NCI-H748 (cell line): ENCODE results near the gene SURF4.
A peak's percentile ranks its signal among the peaks of the same experiment; 100 is the strongest.

Experiments
- DNase-seq: peaks from one replicate; lab custom pipeline; 2025; ENCODE audit not compliant: unreplicated experiment; lab: John Stamatoyannopoulos, UW

The SURF4 gene

DNA sequence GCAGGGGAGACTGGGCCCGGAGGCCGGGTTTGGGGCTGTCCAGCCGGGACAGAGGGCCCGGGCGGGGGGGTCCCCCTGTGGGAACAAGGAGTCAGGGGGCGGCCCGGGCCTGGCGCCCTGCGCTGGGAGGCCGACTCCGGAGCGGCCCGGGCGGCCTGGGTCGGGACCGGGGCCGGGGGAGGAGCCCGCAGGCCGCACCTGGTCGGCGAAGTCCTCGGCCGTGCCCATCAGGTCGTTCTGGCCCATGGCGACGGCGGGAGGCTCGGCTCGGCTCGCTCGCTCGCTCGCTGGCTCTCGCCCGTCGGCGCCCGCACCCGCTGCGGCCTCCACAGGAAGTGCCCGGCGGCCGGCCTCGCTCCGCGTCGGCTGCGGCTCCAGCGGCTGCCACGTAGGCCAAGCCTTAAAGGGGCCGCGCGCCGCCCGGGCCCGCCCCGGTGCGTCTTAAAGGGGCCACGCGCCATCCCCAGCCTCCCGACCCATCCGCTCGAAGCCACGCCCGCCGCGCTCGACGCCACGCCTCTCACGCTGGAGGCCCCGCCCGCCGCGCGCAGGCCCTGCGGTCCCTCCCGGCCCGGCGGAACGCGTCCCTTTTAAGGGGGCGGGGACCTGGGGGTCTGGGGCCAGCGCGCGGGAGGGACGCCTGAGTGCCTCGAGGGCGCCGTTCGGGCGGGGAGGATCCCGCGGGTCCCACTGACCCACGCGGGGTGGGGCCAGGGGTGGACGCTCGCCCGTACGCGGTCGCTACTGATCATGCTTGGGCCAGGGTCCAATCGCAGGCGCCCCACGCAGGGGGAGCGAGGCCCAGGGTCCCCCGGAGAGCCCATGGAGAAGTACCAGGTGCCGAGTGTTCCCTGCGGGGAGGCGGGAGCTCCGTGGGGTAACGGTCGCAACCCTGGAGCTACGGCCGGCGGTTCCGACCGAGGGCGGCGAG is at the start of gene SURF4, which contains the start of gene STKLD1:
SURF4 (minus strand) TSS at position 337 of the 931 bp plus-strand sequence; CDS start at position 246, 91 bp downstream.
STKLD1 (plus strand) TSS at position 643 of the 931 bp plus-strand sequence; CDS start at position 751, 108 bp downstream.
- peak; percentile 97 for DNase-seq

DNA sequence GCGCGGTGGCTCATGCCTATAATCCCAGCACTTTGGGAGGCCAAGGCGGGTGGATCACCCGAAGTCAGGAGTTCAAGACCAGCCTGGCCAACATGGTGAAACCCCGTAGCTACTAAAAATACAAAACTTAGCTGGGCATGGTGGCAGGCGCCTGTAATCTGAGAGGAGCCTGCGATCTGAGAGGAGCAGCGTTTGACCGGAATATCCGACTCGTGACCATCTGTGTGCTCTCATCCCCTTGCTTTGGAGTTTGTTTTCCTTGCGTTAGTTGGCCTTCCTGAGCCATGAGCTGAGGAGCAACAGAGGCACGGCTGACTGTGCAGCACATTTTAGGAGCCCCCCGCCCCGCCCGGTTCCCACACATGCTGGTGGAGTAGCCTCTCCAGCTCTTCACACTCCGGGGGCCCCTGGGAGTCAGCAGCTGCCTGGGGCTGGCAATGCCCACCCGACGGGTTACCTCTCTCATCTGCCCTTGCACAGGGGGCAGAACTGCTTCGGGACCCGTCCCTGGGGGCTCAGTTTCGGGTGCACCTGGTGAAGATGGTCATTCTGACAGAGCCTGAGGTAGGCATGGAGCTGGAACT is 49.3 kb upstream of the SURF4 start:
- no peak for DNase-seq

DNA sequence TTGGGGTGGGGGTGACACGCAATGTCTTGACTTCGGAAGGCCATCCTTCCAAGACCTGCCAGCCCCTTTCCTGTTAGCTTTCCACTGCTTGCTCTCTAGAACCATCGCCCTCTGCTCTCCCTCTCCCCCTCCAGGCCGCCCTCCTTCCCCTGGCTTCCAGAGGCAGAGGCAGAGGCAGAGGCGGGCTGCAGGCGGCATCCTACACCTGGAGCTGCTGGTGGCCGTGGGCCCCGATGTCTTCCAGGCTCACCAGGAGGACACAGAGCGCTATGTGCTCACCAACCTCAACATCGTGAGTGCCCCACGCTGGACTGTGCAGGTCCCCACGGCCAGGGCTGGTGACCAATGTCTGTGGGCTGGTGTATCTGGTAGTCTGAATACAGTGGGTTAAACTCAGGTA is 48.3 kb upstream of the SURF4 start:
- no peak for DNase-seq

DNA sequence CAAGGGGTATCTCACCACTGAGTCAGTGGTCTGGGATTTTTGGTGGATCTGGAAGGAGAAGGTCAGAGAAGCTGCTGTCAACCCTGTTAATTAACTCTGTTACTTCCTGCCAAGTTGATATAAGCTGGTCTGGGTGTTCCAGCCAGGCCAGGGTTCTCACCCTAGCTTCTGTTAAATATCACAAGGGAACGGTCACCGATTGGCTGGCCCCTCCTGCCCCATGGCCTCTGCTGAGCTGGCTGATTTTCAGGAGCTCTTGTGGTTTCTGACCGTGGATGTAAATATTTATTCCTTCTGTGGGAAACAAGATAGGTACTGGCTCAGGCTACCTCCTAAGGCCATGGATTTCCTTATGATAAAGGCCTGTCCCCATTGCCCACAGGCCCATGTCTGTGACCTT is 47.4 kb upstream of the SURF4 start:
- no peak for DNase-seq

DNA sequence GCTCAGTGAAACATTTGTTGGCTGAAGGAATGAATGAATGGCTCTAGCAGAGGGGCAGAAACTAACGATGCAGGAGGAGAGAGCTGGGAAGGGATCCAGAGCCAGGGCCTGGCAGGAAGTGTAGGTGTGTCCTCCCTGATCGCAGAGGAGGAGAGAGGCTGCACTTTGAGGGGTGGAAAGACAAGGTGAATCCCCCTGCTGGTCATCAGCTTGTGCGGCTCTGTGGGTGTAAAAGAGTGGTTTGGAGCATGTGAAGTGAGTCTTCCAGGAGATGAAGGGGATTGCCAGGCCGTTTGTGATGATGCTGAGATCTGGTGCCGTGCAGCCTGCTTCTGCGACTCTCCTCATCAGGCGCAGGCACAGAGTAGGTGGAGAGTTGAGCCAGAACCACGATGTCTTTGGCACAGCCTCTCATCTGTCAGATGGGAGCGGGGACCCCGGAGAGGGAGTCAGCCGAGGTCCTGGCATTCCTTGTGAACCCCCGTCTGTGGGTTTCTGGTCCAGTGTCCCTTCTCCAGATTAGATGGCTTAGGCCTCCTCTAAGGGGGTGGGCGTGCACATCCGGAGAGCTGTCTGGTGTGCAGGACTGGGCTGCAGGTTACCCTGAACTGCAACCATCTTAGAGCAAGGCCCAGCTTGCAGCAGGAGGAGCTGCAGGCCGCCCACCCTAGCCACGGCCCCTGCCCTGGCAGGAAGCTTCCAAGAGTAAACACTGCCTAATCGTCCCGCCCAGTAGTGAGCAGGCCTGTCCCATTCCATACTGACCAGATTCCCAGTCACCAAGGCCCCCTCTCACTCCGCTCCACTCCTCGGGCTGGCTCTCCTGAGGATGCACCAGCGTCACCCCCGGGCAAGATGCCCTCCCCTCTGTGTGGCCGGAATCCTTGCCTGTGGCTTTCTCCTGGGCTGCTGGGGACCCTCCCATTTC is 46.0 kb upstream of the SURF4 start, which contains the start of gene ADAMTS13:
ADAMTS13 (plus strand) TSS at position 753 of the 928 bp plus-strand sequence; CDS start at position 830, 77 bp downstream.
- DNase-seq, result peak; percentile 18

DNA sequence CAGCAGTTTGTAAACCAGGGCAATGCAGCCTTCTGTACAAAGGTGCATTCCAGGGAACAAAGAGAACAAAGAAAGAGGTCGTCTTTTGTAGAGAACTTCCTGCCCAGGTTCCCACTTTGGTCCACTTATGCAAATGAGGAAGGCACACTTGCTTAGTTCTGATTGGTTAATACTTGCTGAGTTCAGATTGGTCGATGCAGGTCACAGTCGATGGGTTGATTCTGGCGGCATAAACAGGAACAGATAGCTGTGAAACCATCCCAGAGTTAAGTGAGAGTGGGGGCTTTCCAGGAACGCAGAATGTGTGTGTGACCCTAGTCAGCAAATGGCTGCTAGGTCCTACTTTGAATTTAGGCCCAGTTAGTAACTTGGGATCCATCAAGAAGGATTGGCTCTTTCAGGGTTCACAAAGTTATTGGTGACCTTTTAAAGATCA is 44.5 kb upstream of the SURF4 start:
- DNase-seq, result peak; percentile 11

DNA sequence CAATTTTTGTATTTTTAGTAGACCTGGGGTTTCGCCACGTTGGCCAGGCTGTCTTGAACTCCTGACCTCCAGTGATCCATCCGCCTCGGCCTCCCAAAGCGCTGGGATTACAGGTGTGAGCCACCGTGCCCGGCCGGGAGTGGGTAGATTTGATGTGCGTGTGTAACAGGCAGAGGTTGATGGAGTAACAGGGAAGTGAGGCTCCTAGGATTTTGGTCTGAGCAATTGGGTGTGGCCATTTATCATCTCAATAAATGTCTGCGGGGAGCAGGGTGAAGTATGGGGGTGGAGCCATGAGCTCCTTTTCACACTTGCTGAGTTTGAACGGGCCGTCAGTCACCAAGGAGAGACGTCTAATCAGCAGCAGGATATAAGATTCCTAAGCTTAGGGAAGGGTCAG is 43.1 kb upstream of the SURF4 start:
- no peak for DNase-seq

DNA sequence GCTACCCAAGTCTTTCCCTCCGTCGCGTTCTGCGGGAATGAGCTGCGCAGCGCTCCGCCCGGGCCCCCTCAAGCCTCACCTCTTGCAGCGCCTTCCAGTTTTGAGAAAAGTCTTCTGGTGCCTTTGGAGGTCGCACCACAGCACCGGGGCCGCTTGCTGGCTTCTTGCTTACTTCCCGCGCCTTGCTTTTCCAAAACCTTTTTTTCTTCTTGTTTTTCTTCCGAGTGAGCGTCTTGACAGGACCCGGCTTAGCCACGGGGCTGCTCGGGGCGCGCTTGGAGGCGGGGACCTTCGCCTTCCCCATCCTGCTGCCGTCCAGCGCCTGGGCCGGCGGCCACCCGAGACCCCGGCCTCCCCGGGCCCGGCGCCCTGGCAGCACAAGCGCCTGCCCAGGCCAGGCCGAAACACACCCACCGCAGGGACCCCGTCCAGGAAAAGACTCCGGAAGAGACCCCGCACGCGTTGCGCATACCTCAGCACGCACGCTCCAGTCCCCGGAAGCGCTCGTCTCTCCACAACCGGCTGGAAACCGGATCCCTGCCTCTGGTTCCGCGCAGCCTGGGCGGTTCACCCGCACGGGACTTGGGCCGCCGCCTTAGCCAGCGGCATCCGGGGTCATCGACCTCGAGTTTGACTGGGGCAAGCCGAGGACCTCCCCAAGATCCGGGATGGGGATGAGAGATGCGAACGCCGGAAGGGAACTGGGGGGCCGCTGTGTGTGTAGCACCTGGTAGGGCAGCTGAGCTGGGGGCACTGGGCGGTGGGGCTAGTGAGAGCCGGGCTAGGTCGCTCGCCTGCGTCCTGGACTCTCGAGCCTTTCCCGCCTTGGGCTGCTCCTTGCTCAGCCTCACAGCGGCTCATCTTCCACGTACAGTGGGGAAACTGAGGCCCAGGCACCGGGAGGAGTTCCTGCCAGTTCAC is 41.9 kb upstream of the SURF4 start, which contains the start of gene REXO4:
REXO4 (minus strand) TSS at position 470 of the 921 bp plus-strand sequence; CDS start at position 304, 166 bp downstream.
- DNase-seq, result peak; percentile 90

DNA sequence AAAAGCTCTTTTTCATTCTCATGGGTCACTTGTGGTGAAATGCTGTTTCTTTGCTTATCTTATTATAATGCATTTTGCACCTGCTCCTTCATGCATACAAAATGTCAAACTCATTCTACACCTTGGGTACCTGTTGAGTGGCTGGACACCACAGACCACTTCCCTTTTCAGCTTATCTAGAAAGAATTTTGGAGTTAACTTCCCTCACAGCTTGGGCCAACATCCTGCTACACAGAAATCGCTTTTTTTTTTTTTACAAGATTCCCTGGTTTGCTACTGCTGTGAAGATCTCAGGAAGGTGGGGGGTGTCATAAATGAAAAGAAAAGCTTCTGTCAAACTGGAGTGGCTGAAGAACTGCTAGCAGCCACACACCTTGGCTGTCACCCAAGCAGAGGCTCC is 39.3 kb upstream of the SURF4 start:
- DNase-seq, result no peak

DNA sequence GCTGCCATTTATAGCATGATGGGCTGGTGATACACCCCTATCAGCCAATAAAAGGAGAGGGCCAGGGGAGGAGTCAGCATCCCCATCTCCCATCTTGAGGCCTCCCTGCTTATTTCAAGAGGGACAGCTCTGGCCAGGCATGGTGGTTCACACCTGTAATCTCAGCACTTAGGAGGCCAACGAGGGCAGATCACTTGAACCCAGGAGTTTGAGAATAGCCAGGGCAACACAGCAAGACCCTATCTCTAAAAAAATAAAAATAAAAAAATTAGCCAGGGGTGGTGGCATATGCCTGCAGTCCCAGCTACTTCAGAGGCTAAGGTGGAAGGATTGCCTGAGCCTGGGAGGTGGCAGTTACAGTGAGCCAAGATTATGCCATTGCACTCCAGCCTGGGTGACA is 32.2 kb upstream of the SURF4 start:
- no peak for DNase-seq

DNA sequence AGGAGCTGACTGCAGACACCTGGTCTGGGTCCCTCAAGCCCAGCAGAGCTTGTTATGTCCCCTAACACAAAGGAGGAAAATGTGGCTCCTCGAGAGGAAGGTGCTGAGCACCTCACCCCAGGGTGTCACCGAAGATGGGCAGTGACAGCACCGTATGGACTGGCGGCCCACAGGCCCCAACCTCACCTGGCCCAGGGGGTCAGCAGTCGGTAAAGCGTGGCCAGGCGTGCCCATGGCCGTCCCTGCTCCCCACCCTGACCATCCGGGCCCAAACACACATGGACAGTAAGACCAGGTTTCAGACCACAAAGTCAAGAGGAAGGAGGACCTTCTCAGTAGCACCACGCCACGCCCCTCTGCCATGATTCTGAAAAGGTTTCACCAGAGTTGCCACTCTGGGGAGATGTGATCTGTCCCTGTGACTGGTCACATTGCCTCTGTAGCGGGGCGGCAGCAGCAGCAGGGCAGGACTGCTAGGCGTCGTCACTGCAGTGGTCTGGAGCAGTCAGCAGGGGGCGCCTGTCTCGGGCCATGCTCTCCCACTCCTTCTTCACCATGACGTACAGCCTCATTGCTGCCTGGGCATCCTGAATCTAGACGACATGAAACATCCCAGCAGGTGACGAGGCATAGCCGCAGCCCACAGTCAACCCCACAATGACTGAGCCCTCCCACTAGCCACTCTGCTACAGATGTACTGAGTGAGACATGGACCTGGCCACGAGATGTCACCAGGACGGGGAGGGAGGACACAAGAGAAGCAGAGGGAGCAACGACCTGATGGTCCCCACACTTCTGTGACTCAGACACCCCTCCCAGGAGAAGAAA is 30.8 kb upstream of the SURF4 start:
- DNase-seq, result peak; percentile 64

DNA sequence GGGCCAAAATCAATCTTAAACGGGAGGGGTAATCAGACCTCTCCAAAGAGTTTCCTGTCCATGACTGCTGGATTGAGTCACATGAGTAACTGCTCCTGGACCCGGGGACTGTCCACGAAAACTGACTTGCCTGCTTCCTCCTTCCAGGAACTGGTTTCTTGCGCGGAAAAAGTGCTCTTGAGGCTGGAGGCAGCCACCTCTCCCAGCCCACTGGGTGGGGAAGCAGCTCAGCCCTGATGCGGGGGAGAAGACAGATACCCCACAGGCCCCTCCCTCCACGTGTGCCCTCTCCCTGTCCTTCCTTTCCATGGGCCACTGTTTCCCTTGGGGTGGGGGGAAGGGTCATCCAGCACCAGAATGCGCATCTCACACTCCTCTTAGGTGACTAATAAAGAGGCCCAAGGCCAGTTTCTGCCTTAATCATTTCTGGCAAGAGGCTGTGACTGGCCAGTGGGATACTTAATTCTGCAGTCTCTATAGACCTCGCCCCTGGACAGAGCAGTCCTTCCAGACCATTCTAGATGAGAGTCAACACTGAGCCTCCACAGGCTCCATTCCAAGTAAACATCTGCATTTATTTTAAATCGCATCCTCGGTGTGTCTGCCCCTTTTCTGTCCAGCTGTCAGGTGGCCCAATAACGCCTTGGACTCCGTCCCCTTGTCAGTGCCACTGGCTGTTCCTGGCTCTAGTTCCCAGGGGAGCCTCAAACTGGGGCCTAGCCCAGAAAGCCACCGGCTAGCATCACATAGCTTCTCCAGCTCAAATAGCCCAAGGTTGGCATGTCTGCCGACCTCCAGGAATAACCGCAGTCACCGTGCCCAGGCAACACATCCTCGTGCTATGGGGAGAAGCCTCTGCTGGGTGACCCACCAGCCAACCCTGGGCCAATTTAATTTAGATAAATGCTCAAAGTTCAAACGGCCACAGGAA is 29.9 kb upstream of the SURF4 start:
- no peak for DNase-seq

DNA sequence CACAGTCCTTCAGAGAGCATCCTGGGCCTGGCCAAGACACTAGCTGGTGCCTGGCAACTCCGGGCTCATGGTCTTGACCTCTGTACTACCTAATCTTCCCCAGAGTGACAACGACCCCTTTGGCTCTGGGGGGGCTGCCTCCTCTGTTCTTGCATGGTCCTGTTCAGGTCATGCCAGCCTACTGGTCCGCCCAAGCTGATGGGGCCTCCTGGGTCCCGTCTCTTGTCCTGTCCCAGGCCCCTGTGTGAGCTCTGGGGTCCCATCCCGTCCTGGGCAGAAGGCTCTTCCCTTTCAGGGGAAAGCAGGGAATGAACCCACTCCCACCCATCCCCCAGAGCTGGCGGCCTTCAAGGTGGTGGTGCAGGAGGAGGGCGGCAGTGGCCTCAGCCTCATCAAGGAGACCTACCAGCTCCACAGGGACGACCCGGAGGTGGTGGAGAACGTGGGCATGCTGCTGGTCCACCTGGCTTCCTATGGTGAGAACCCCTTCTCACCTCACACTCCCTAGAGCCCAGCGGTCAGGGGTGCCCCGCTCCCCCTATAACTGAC is 28.7 kb upstream of the SURF4 start:
- no peak for DNase-seq

DNA sequence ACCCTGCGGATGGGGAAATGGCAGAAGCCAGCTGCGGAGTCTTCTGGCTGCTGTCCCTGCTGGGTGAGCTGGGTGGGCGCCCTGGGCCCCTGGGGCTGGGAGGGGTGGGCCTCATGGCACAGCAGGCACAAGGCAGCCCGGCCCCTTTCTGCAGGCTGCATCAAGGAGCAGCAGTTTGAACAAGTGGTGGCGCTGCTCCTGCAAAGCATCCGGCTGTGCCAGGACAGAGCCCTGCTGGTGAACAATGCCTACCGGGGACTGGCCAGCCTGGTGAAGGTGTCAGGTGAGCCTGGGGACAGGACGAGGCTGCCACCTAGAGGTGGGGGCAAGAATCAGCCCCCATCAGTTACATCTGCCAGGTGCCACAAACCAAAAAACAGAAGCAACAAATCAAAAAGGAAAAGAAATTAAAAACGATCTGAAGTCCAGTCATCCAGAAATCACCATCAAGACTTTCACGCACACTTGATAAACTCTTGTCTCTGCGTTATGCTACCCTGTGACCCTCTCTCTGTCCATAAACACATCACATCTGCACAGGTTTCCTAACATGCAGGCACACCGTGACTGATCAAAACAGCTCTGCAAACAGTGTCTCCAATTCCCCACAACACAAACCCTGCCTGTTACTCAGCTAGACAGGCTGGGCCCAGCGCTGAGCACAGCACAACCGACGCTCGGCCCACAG is 28.1 kb upstream of the SURF4 start:
- DNase-seq, result peak; percentile 66

DNA sequence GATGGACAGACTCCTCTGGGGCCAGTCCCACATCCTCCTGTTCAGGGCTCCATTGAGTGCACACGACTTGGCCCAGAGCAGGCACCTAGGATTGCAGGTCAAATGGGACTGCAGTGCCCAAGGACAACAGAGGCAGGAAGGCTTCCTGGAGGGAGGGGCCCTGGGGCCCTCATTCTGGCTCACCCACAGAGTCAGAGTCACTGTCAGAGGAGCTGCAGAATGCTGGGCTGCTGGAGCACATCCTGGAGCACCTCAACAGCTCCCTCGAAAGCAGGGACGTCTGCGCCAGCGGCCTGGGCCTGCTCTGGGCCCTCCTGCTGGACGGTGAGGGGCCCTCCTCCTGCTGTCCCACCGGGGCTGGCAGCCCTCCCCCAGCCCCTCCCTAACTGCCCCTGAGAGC is 26.8 kb upstream of the SURF4 start:
- no peak for DNase-seq

DNA sequence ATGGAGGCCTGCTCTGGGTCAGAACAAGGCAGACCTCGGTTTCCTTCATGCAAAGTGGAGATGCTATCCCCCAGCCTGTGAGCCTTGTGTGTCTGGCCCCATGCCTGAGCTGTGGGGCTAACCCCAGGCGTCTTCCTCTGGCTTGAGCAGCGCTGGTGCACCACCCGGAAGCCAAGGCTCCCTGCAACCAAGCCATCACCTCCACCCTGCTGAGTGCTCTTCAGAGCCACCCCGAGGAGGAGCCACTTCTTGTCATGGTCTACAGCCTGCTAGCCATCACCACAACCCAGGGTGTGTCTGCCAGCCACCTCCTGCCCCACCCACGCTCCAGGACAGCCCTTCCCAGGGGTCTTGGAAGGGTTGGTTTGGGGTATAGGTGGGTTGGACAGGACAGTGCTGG is 25.7 kb upstream of the SURF4 start:
- DNase-seq, result no peak

DNA sequence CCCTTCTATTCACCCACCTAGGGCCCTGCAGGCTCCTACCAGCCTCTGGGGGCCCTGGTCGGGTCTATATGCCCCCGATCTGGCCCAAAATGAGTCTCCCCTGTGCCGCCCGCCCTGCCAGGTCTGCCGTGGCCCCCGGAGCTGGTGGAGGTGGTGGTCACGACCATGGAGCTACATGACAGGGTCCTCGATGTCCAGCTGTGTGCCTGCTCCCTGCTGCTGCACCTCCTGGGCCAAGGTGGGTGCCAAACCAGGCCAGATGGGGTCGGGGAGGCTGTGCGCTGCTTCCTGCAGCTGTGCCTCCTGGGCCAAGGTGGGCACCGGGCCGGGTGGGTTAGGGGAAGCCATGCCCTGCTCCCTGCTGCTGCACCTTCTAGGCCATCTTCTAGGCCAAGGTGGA is 24.4 kb upstream of the SURF4 start:
- DNase-seq, result no peak
